Activated CD4-positive, alpha-beta T cell treated with anti-CD3 and anti-CD28 coated beads, Interleukin-2, Interleukin-4, amounts not matched to agents 100 ng/mL and 50 ng/mL, durations not matched to agents 16 hours and 8 hours (primary cell): ENCODE results near the gene WASHC4.
"Not testable (repeated sequence)": the region's sequence is repeated elsewhere in the genome, so short reads cannot be mapped to it uniquely, and the experiment has no call there.

Source experiments
- DNase-seq: peaks from one replicate; pipeline ENCODE4 v3.0.0-alpha.2; 2020; ENCODE audit warnings: low spot score

Gene WASHC4

GRCh38 chr12:105167346-105167745, 59.8 kb downstream of the WASHC4 start:
- DNase-seq, result no peak

GRCh38 chr12:105168006-105168405, 60.5 kb downstream of the WASHC4 start:
- DNase-seq, result no peak

- DNase-seq, result no peak
These were observed 62.6 kb downstream of the WASHC4 start for GRCh38 chr12:105170139-105170538.

GRCh38 chr12:105171691-105172436, 64.3 kb downstream of the WASHC4 start:
- no peak for DNase-seq

- no peak for DNase-seq
These were observed 68.0 kb downstream of the WASHC4 start for GRCh38 chr12:105175397-105175990.

- DNase-seq, result no peak
These were observed 69.7 kb downstream of the WASHC4 start for GRCh38 chr12:105177208-105177607.

- not testable (repeated sequence) for DNase-seq
These were observed 71.6 kb downstream of the WASHC4 start for GRCh38 chr12:105179114-105179513.

GRCh38 chr12:105183406-105183805, 75.9 kb downstream of the WASHC4 start:
- not testable (repeated sequence) for DNase-seq

GRCh38 chr12:105183976-105184375, 76.4 kb downstream of the WASHC4 start:
- DNase-seq, result not testable (repeated sequence)

GRCh38 chr12:105189293-105189692, 81.8 kb downstream of the WASHC4 start:
- DNase-seq, result no peak

- no peak for DNase-seq
These were observed 83.0 kb downstream of the WASHC4 start for GRCh38 chr12:105190530-105190929.

- DNase-seq, result no peak
These were observed 85.2 kb downstream of the WASHC4 start for GRCh38 chr12:105192624-105193225.

GRCh38 chr12:105194947-105195346, 87.4 kb downstream of the WASHC4 start:
- no peak for DNase-seq

- DNase-seq, result no peak
These were observed 88.6 kb downstream of the WASHC4 start for GRCh38 chr12:105196090-105196489.

GRCh38 chr12:105198961-105199360, 91.4 kb downstream of the WASHC4 start:
- no peak for DNase-seq

- DNase-seq, result no peak
These were observed 92.9 kb downstream of the WASHC4 start for GRCh38 chr12:105200385-105200784.

GRCh38 chr12:105201299-105201698, 93.8 kb downstream of the WASHC4 start:
- no peak for DNase-seq

- DNase-seq, result no peak
These were observed 94.7 kb downstream of the WASHC4 start for GRCh38 chr12:105202202-105202601.

GRCh38 chr12:105204127-105204526, 96.6 kb downstream of the WASHC4 start:
- DNase-seq, result no peak

GRCh38 chr12:105204916-105205315, 97.4 kb downstream of the WASHC4 start:
- DNase-seq, result no peak

GRCh38 chr12:105205322-105206048, 98.0 kb downstream of the WASHC4 start:
- DNase-seq, result no peak

- no peak for DNase-seq
These were observed 99.3 kb downstream of the WASHC4 start for GRCh38 chr12:105206686-105207374.
